ENCODE measurements around the gene ETV4. TPM values are rescaled to one million over a fixed set of nuclear protein-coding genes. Genes with fewer than 3 reads are reported as not detected.

The ETV4 gene
- polyA plus RNA-seq, 1 of the 3 experiments (the other 2 are of a cell fraction), result 33.2 TPM

- H3K4me3 ChIP-seq (ENCODE audit: low read depth in 2 of 2, low read length in 1 of 2), result no peak overlapping the region
These were observed 16.2 kb downstream of the ETV4 start for GRCh38 chr17:43529947-43530287.

More at GRCh38 chr17:43529947-43530287, 16.2 kb downstream of the ETV4 start:
- POLR2A ChIA-PET, result no interaction called here
- TF ChIP-seq REST (IDR thresholded peaks at IDR 0.05; ENCODE audit: low read depth, low read length) (no peak), YY1 (IDR thresholded peaks at IDR 0.05; ENCODE audit: low read depth) (no peak), IRF3 (IDR thresholded peaks at IDR 0.05; ENCODE audit: low read depth, low read length) (no peak), RAD21 (IDR thresholded peaks at IDR 0.05; ENCODE audit: low read length) (no peak), FOSL2 (IDR thresholded peaks at IDR 0.05; ENCODE audit: borderline replicate concordance, low read depth) (no peak)
- TF ChIP-seq, protein P1, sequence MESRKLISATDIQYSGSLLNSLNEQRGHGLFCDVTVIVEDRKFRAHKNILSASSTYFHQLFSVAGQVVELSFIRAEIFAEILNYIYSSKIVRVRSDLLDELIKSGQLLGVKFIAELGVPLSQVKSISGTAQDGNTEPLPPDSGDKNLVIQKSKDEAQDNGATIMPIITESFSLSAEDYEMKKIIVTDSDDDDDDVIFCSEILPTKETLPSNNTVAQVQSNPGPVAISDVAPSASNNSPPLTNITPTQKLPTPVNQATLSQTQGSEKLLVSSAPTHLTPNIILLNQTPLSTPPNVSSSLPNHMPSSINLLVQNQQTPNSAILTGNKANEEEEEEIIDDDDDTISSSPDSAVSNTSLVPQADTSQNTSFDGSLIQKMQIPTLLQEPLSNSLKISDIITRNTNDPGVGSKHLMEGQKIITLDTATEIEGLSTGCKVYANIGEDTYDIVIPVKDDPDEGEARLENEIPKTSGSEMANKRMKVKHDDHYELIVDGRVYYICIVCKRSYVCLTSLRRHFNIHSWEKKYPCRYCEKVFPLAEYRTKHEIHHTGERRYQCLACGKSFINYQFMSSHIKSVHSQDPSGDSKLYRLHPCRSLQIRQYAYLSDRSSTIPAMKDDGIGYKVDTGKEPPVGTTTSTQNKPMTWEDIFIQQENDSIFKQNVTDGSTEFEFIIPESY (IDR thresholded peaks at IDR 0.05; ENCODE audit: borderline replicate concordance, low read depth), result no peak
- Histone ChIP-seq H3K4me1 (ENCODE audit: control insufficient read depth in 1 of 2, insufficient read depth in 2 of 2, low read depth in 1 of 2, low read length in 1 of 2) (peaks cover 20 to 28% of the 10 kb centered on the region in 2 experiments; a peak in 3 of 4 replicates), H2AFZ (ENCODE audit: low read depth) (no peak overlapping the region), H3K9ac (peak overlapping the region; percentile 56), H3K79me2 (ENCODE audit: insufficient read depth) (peaks cover 3% of the 10 kb centered on the region; the same call in 1 of the 2 replicates), H3F3A (replicated peaks; ENCODE audit: insufficient read depth) (peaks cover 20% of the 10 kb centered on the region), H3K27me3 (ENCODE audit: insufficient read depth) (no peaks in the 10 kb centered on the region), H4K20me1 (ENCODE audit: insufficient read depth) (no peaks in the 10 kb centered on the region), H3K27ac (ENCODE audit: low read depth in 2 of 2, low read length in 1 of 2) (peak overlapping the region; percentile 88 to 95), H3K9me2 (no peaks in the 10 kb centered on the region), H3K4me2 (peak overlapping the region; percentile 70; the same call in 1 of the 2 replicates), H3K36me3 (replicated peaks in 1 of 2; ENCODE audit: control insufficient read depth in 1 of 2, insufficient read depth in 2 of 2, low read length in 1 of 2) (peaks cover 20 to 26% of the 10 kb centered on the region in 2 experiments), H3K9me3 (no peaks in the 10 kb centered on the region)
- CTCF ChIA-PET, result interaction anchor here (1.0 to 4.4 kb wide), 4 partner anchors 8 to 144 kb away, joined by 3 to 20 read pairs (median 4); no protein-coding TSS in a partner anchor
- DNase-seq, result no peak
- 81% methylated on average over 6 of the region's 6 CpGs for WGBS (ENCODE audit: low lambda C conversion rate)
